Right ventricle myocardium inferior (tissue), 1 donor: ENCODE results near the gene COL6A6. TPM values are rescaled to one million over a fixed set of nuclear protein-coding genes. Genes with fewer than 3 reads are reported as not detected.
"Not testable (repeated sequence)": the region's sequence is repeated elsewhere in the genome, so short reads cannot be mapped to it uniquely, and the experiment has no call there.

ENCODE experiments used
- ATAC-seq: fragments of 200-7000 bp; cut with Tn5 transposase; one replicate; pipeline ENCODE4 v1.9.1; 2020; ENCODE audit warnings: mild to moderate bottlenecking, moderate library complexity
- DNase-seq: peaks from one replicate; pipeline ENCODE4 v3.0.0; 2021; ENCODE audit errors: missing footprints
- intact Hi-C: fragments of 100-400 bp; cut with DNase I; formaldehyde crosslinking; loops from one replicate; pipeline ENCODE4 v1.11.0; 2022
- total RNA-seq: library from RNA; stranded (reverse); fragmentation: NEBNext Ultra II Directional; extraction: Animal tissue kit (Norgen Biotek cat#: 25700); gene quantifications from one replicate; pipeline ENCODE4 v1.2.1, GENCODE V29; 2021
- donor health status: DM: no; HTN: yes; CAD: no; lungs with severe emphysema.

The COL6A6 gene
- total RNA-seq, 1 donor from 2014 or later = 2.2 TPM

- ATAC-seq (no peak), DNase-seq (no peak)
- intact Hi-C loops = no loop called here
These were observed 10.4 kb downstream of the COL6A6 start for GRCh38 chr3:130527426-130527825.

GRCh38 chr3:130528120-130528519, 11.1 kb downstream of the COL6A6 start:
- ATAC-seq (no peak), DNase-seq (no peak)
- intact Hi-C loops = no loop called here

GRCh38 chr3:130529486-130530215, 12.7 kb downstream of the COL6A6 start:
- ATAC-seq (no peak), DNase-seq (no peak)
- intact Hi-C loops = no loop called here

- intact Hi-C loops = no loop called here
- no peak for ATAC-seq
- no peak for DNase-seq
These were observed 16.3 kb downstream of the COL6A6 start for GRCh38 chr3:130533247-130533646.

- intact Hi-C loops = no loop called here
- DNase-seq (no peak), ATAC-seq (peak; percentile 72)
These were observed 20.8 kb downstream of the COL6A6 start for GRCh38 chr3:130537673-130538304.

GRCh38 chr3:130539005-130539404, 22.0 kb downstream of the COL6A6 start:
- DNase-seq (no peak), ATAC-seq (no peak)

GRCh38 chr3:130543322-130543721, 26.3 kb downstream of the COL6A6 start:
- DNase-seq (no peak), ATAC-seq (no peak)
- intact Hi-C loops = no loop called here

More at GRCh38 chr3:130539005-130539404, 22.0 kb downstream of the COL6A6 start:
- intact Hi-C loops = no loop called here

- DNase-seq = no peak
- intact Hi-C loops = no loop called here
- no peak for ATAC-seq
These were observed 30.1 kb downstream of the COL6A6 start for GRCh38 chr3:130546920-130547679.

GRCh38 chr3:130547680-130548065, 30.7 kb downstream of the COL6A6 start:
- DNase-seq, ATAC-seq, intact Hi-C loops: not testable (repeated sequence)

- ATAC-seq (no peak), DNase-seq (no peak)
- intact Hi-C loops = no loop called here
These were observed 31.4 kb downstream of the COL6A6 start for GRCh38 chr3:130548356-130548755.

GRCh38 chr3:130557336-130558035, 40.5 kb downstream of the COL6A6 start:
- ATAC-seq = no peak
- no peak for DNase-seq
- intact Hi-C loops = no loop called here

GRCh38 chr3:130558366-130558765, 41.4 kb downstream of the COL6A6 start:
- no peak for DNase-seq
- intact Hi-C loops = no loop called here
- no peak for ATAC-seq

- ATAC-seq (no peak), DNase-seq (no peak)
- intact Hi-C loops = no loop called here
These were observed 48.2 kb downstream of the COL6A6 start for GRCh38 chr3:130565224-130565623.

Other genes with a start within 250 kb of the COL6A6 start
- not detected for gene COL6A5, start 171.5 kb upstream of the COL6A6 start, total RNA-seq
- 11.4 TPM for gene PIK3R4, start 229.7 kb downstream of the COL6A6 start, total RNA-seq